ENCODE measurements around the gene RBM25. TPM values are rescaled to one million over a fixed set of nuclear protein-coding genes. Genes with fewer than 3 reads are reported as not detected.
"Not testable (repeated sequence)": the region's sequence is repeated elsewhere in the genome, so short reads cannot be mapped to it uniquely, and the experiment has no call there.

RBM25 gene
- total and polyA plus RNA-seq, 2 donors from 2014 or later = 18.8 to 70.0 TPM

DNA sequence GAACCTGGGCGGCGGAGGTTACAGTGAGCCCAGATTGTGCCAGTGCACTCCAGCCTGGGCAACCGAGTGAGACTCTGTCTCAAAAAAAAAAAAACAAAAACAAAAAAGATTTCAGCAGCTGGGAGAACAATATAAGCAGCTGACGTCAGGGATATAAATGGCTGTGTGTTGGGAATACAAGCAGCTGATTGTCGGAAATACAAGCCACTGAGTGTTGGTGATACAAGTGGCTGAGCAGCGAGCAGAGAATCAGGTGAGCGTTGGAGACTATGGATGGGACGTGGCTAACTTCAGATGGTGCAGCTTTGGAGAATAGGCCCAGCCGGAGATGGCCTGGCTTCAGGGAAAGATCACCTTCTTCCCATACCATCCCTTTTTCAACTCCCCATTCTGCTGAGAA is 109.9 kb downstream of the RBM25 start:
- no peak for DNase-seq
- H3K27me3 ChIP-seq (ENCODE audit: control insufficient read depth, insufficient read depth, low read length) = no peaks in the 10 kb centered on the region
- H3K9ac ChIP-seq (ENCODE audit: low read length in 3 of 3) = no peak overlapping the region
- H3K4me3 ChIP-seq (ENCODE audit: low read length in 3 of 3) = no peak overlapping the region
- TF ChIP-seq, protein P1, sequence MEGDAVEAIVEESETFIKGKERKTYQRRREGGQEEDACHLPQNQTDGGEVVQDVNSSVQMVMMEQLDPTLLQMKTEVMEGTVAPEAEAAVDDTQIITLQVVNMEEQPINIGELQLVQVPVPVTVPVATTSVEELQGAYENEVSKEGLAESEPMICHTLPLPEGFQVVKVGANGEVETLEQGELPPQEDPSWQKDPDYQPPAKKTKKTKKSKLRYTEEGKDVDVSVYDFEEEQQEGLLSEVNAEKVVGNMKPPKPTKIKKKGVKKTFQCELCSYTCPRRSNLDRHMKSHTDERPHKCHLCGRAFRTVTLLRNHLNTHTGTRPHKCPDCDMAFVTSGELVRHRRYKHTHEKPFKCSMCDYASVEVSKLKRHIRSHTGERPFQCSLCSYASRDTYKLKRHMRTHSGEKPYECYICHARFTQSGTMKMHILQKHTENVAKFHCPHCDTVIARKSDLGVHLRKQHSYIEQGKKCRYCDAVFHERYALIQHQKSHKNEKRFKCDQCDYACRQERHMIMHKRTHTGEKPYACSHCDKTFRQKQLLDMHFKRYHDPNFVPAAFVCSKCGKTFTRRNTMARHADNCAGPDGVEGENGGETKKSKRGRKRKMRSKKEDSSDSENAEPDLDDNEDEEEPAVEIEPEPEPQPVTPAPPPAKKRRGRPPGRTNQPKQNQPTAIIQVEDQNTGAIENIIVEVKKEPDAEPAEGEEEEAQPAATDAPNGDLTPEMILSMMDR (IDR thresholded peaks at IDR 0.05; ENCODE audit: borderline replicate concordance, extremely low read depth, insufficient read depth) = no peak
- H3K4me1 ChIP-seq (ENCODE audit: control insufficient read depth in 2 of 3, insufficient read depth in 2 of 3, low read depth in 1 of 3, low read length in 3 of 3) = no peaks in the 10 kb centered on the region
- FAIRE-seq = no peak
- no peaks in the 10 kb centered on the region for H3K9me3 ChIP-seq (ENCODE audit: control insufficient read depth in 2 of 3, insufficient read depth in 1 of 3, low read length in 3 of 3)
- intact Hi-C loops (cut with DNase I) = no loop called here
- no peak overlapping the region for H3K27ac ChIP-seq (ENCODE audit: low read depth in 2 of 2, low read length in 2 of 2)
- H3K36me3 ChIP-seq (ENCODE audit: control insufficient read depth in 2 of 3, insufficient read depth in 3 of 3, low read length in 3 of 3) = peaks cover 6 to 22% (median 18%) of the 10 kb centered on the region in 3 donors

GRCh38 chr14:73168691-73169090 is 110.4 kb downstream of the RBM25 start:
- no peaks in the 10 kb centered on the region for H3K27me3 ChIP-seq (ENCODE audit: control insufficient read depth, insufficient read depth, low read length)
- intact Hi-C loops (cut with DNase I) = no loop called here
- no peaks in the 10 kb centered on the region for H3K9me3 ChIP-seq (ENCODE audit: control insufficient read depth in 2 of 3, insufficient read depth in 1 of 3, low read length in 3 of 3)
- TF ChIP-seq, protein P1 (IDR thresholded peaks at IDR 0.05; ENCODE audit: borderline replicate concordance, extremely low read depth, insufficient read depth) = no peak
- no peak overlapping the region for H3K4me3 ChIP-seq (ENCODE audit: low read length in 3 of 3)
- H3K4me1 ChIP-seq (ENCODE audit: control insufficient read depth in 2 of 3, insufficient read depth in 2 of 3, low read depth in 1 of 3, low read length in 3 of 3) = no peaks in the 10 kb centered on the region
- no peak overlapping the region for H3K27ac ChIP-seq (ENCODE audit: low read depth in 2 of 2, low read length in 2 of 2)
- DNase-seq (no peak), FAIRE-seq (no peak)
- no peak overlapping the region for H3K9ac ChIP-seq (ENCODE audit: low read length in 3 of 3)
- H3K36me3 ChIP-seq (ENCODE audit: control insufficient read depth in 2 of 3, insufficient read depth in 3 of 3, low read length in 3 of 3) = peaks cover 6 to 22% (median 22%) of the 10 kb centered on the region in 3 donors

DNA sequence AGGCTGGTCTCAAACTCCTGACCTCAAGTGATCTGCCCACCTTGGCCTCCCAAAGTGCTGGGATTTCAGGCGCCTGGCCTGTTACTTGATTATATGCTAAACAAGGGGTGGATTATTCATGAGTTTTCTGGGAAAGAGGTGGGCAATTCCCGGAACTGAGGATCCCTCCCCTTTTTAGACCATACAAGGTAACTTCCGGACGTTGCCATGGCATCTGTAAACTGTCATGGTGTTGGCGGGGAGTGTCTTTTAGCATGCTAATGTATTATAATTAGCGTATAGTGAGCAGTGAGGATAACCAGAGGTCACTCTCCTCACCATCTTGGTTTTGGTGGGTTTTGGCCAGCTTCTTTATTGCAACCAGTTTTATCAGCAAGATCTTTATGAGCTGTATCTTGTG is 111.5 kb downstream of the RBM25 start:
- DNase-seq; H3K9me3 ChIP-seq (ENCODE audit: control insufficient read depth in 2 of 3, insufficient read depth in 1 of 3, low read length in 3 of 3); H3K27me3 ChIP-seq (ENCODE audit: control insufficient read depth, insufficient read depth, low read length); H3K4me1 ChIP-seq (ENCODE audit: control insufficient read depth in 2 of 3, insufficient read depth in 2 of 3, low read depth in 1 of 3, low read length in 3 of 3); FAIRE-seq; H3K27ac ChIP-seq (ENCODE audit: low read depth in 2 of 2, low read length in 2 of 2); H3K4me3 ChIP-seq (ENCODE audit: low read length in 3 of 3); H3K9ac ChIP-seq (ENCODE audit: low read length in 3 of 3): not testable (repeated sequence)
- peaks cover 9 to 26% (median 24%) of the 10 kb centered on the region in 3 donors for H3K36me3 ChIP-seq (ENCODE audit: control insufficient read depth in 2 of 3, insufficient read depth in 3 of 3, low read length in 3 of 3)
- intact Hi-C loops (cut with DNase I) = loop anchor here (10.0 kb wide), 1 partner anchor 295 kb away; no protein-coding TSS in a partner anchor

DNA sequence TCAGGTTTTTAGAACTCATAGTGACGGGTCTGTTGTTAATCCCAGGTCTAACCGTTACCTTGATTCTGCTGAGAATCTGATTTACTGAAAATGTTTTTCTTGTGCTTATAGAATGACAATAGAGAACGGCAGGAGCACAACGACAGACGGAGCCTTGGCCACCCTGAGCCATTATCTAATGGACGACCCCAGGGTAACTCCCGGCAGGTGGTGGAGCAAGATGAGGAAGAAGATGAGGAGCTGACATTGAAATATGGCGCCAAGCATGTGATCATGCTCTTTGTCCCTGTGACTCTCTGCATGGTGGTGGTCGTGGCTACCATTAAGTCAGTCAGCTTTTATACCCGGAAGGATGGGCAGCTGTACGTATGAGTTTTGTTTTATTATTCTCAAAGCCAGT is 112.4 kb downstream of the RBM25 start:
- Histone ChIP-seq H3K36me3 (ENCODE audit: control insufficient read depth in 2 of 3, insufficient read depth in 3 of 3, low read length in 3 of 3) (peaks cover 9 to 26% (median 24%) of the 10 kb centered on the region in 3 donors), H3K4me3 (ENCODE audit: low read length in 3 of 3) (no peak overlapping the region), H3K4me1 (ENCODE audit: control insufficient read depth in 2 of 3, insufficient read depth in 2 of 3, low read depth in 1 of 3, low read length in 3 of 3) (no peaks in the 10 kb centered on the region), H3K9ac (ENCODE audit: low read length in 3 of 3) (no peak overlapping the region), H3K9me3 (ENCODE audit: control insufficient read depth in 2 of 3, insufficient read depth in 1 of 3, low read length in 3 of 3) (no peaks in the 10 kb centered on the region), H3K27me3 (ENCODE audit: control insufficient read depth, insufficient read depth, low read length) (no peaks in the 10 kb centered on the region), H3K27ac (ENCODE audit: low read depth in 2 of 2, low read length in 2 of 2) (no peak overlapping the region)
- intact Hi-C loops (cut with DNase I) = loop anchor here (10.0 kb wide), 1 partner anchor 294 kb away; no protein-coding TSS in a partner anchor
- FAIRE-seq = no peak
- DNase-seq = no peak
- TF ChIP-seq, protein P1 (IDR thresholded peaks at IDR 0.05; ENCODE audit: borderline replicate concordance, extremely low read depth, insufficient read depth) = no peak

All from kidney (tissue), 14 donors.